Endothelial cell of umbilical vein (primary cell): ENCODE results near the gene SLC8A1. TPM values are rescaled to one million over a fixed set of nuclear protein-coding genes. Genes with fewer than 3 reads are reported as not detected.

Experiments used
- BruUV-seq: library from RNA; stranded (reverse); fragments of 400-500 nt; replicated peaks from 2 replicates; lab custom pipeline; 2021; lab: Mats Ljungman, UMichigan
- CTCF ChIA-PET: fragments of 300-600, 350-600 bp; sonication (Branson Sonifier 250); formaldehyde crosslinking; loops from one replicate; lab custom pipeline; 2021; ENCODE audit warnings: antibody characterized with exemption, inconsistent platforms; lab: Charles Lee
- POLR2A ChIA-PET: fragments of 300-600, 350-600 bp; sonication (Branson Sonifier 250); formaldehyde crosslinking; loops from one replicate; lab custom pipeline; 2021; ENCODE audit warnings: antibody characterized with exemption, inconsistent platforms; lab: Charles Lee
- DNase-seq: peaks from one replicate; pipeline ENCODE4 v3.0.0-alpha.2; 2011; ENCODE audit warnings: low read depth, low spot score
- FAIRE-seq: peaks from 2 replicates; lab custom pipeline; 2011; peaks lifted over from hg19 to GRCh38; lab: Jason Lieb, UNC
- H2AFZ ChIP-seq: 2 replicates; pipeline ENCODE4 v1.6.0; 2012; ENCODE audit warnings: low read depth, low read length, control low read depth, inconsistent platforms
- H3K27ac ChIP-seq: 2 replicates; pipeline ENCODE4 v1.5.1; 2011; ENCODE audit warnings: low read depth, mild to moderate bottlenecking, control low read depth, low read length, moderate library complexity; ENCODE audit not compliant: insufficient read depth
- H3K27me3 ChIP-seq, 2 experiments: 2 replicates each; pipeline versions ENCODE4 v1.6.0 to v1.6.1; 2011; ENCODE audit warnings: low read length in 2 of 2, mixed read lengths in 1 of 2; ENCODE audit not compliant: control insufficient read depth in 2 of 2, insufficient read depth in 2 of 2
- H3K36me3 ChIP-seq, 2 experiments: 2 replicates in 1 of 2; 3 replicates in 1 of 2; pipeline ENCODE4 v1.5.1; 2011; ENCODE audit warnings: low read length in 2 of 2, mild to moderate bottlenecking in 1 of 2, moderate library complexity in 1 of 2; ENCODE audit not compliant: control insufficient read depth in 2 of 2, insufficient read depth in 2 of 2; ENCODE audit errors: extremely low read depth in 1 of 2
- H3K4me1 ChIP-seq: 3 replicates; pipeline ENCODE4 v1.5.1; 2011; ENCODE audit warnings: mild to moderate bottlenecking, low read length; ENCODE audit not compliant: control insufficient read depth, insufficient read depth; ENCODE audit errors: extremely low read depth
- H3K4me2 ChIP-seq: 2 replicates; pipeline ENCODE4 v1.6.1; 2011; ENCODE audit warnings: low read length, control low read depth, mixed read lengths; ENCODE audit not compliant: insufficient read depth
- H3K4me3 ChIP-seq, 3 experiments: fragments of 200-600 bp in 1 of 3; sonication (generic), shearing (Covaris generic) in 1 of 3; replicated peaks in 1 of 3; 2 replicates each; pipeline ENCODE4 v1.5.1; 2011 to 2016; ENCODE audit warnings: control low read depth in 3 of 3, low read length in 3 of 3, mild to moderate bottlenecking in 2 of 3, inconsistent platforms in 1 of 3, low read depth in 1 of 3, moderate library complexity in 1 of 3; ENCODE audit not compliant: insufficient read depth in 1 of 3
- H3K79me2 ChIP-seq: 2 replicates; pipeline ENCODE4 v1.6.0; 2012; ENCODE audit warnings: low read length, inconsistent platforms; ENCODE audit not compliant: control insufficient read depth, insufficient read depth
- H3K9ac ChIP-seq: replicated peaks from 2 replicates; pipeline ENCODE3; 2011; ENCODE audit warnings: low read length, control low read depth; ENCODE audit not compliant: insufficient read depth; ENCODE audit errors: extremely low read depth
- H3K9me1 ChIP-seq: replicated peaks from 3 replicates; pipeline ENCODE4 v1.6.0; 2011; ENCODE audit warnings: mild to moderate bottlenecking, low read length; ENCODE audit not compliant: control insufficient read depth, insufficient read depth; ENCODE audit errors: extremely low read depth
- H3K9me3 ChIP-seq: replicated peaks from 2 replicates; pipeline ENCODE4 v1.5.1; 2012; ENCODE audit warnings: low read length, inconsistent platforms; ENCODE audit not compliant: control insufficient read depth, insufficient read depth
- H4K20me1 ChIP-seq: replicated peaks from 2 replicates; pipeline ENCODE3; 2011; ENCODE audit warnings: mild to moderate bottlenecking, low read length; ENCODE audit not compliant: control insufficient read depth, insufficient read depth; ENCODE audit errors: extremely low read depth
- EZH2 ChIP-seq: IDR thresholded peaks from 2 replicates; pipeline ENCODE4 v1.6.1; 2012; ENCODE audit warnings: borderline replicate concordance, low read depth, mild to moderate bottlenecking, moderate library complexity, low read length, inconsistent platforms; ENCODE audit not compliant: severe bottlenecking
- FOS ChIP-seq: IDR thresholded peaks from 2 replicates; pipeline ENCODE4 v1.6.1; 2011; ENCODE audit warnings: mild to moderate bottlenecking, low read length, moderate library complexity, borderline replicate concordance; ENCODE audit not compliant: insufficient read depth
- GATA2 ChIP-seq: IDR thresholded peaks from 2 replicates; pipeline ENCODE4 v1.7.0; 2011; ENCODE audit warnings: low read depth, mild to moderate bottlenecking, moderate library complexity, mixed read lengths, low read length; ENCODE audit not compliant: insufficient read length, insufficient read depth
- JUN ChIP-seq: IDR thresholded peaks from 2 replicates; pipeline ENCODE4 v1.6.1; 2011; ENCODE audit warnings: borderline replicate concordance, low read depth; ENCODE audit not compliant: insufficient read length, insufficient read depth
- MYC ChIP-seq: IDR thresholded peaks from one replicate; pipeline ENCODE4 v1.6.1; 2011; ENCODE audit warnings: mild to moderate bottlenecking, low read depth, low read length
- POLR2A ChIP-seq: IDR thresholded peaks from 2 replicates; pipeline ENCODE4 v1.6.1; 2012; ENCODE audit warnings: low read depth, mild to moderate bottlenecking, control low read depth, low read length
- POLR2AphosphoS5 ChIP-seq: IDR thresholded peaks from 2 replicates; pipeline ENCODE4 v1.6.1; 2012; ENCODE audit warnings: low read depth, mild to moderate bottlenecking, control low read depth, low read length, moderate library complexity; ENCODE audit not compliant: insufficient read depth
- dilution Hi-C: fragments of 300-500 bp; cut with MboI; formaldehyde crosslinking; loops from one replicate; pipeline ENCODE4 v1.15.0; 2019; ENCODE audit warnings: low sequenced_read_pairs; ENCODE audit not compliant: extremely low pct_ligation_motif_present
- intact Hi-C: fragments of 100-400 bp; cut with micrococcal nuclease; formaldehyde crosslinking; loops from one replicate; pipeline ENCODE4 v1.10.0; 2022
- polyA plus RNA-seq, 4 experiments: library from polyadenylated mRNA; depleted of rRNA in 3 of 4; stranded (reverse) in 3 of 4; unstranded in 1 of 4; fragments of >200 nt; gene quantifications; 2 replicates each; pipeline versions ENCODE4 v1.2.1 to v1.2.3, GENCODE V29; 2011 to 2012; ENCODE audit warnings: missing spikeins in 1 of 4
- total RNA-seq: library from RNA; stranded (reverse); gene quantifications from 2 replicates; pipeline ENCODE4 v1.2.3, GENCODE V29; 2021
- TF ChIP-seq, protein P1 (sequence below): IDR thresholded peaks from 2 replicates; pipeline ENCODE4 v1.6.1; 2011; ENCODE audit not compliant: insufficient read depth, insufficient read length
- TF ChIP-seq, protein P2 (sequence below), 2 donors: IDR thresholded peaks; 1 replicate in 1 of 2; 2 replicates in 1 of 2; pipeline ENCODE4 v1.5.1; 2011; ENCODE audit warnings: low read length in 2 of 2, mild to moderate bottlenecking in 2 of 2, moderate library complexity in 2 of 2, control low read depth in 1 of 2, inconsistent platforms in 1 of 2, low read depth in 1 of 2; ENCODE audit not compliant: insufficient read depth in 1 of 2; ENCODE audit errors: extremely low read depth in 1 of 2

SLC8A1 gene
- total and polyA plus RNA-seq, 2 donors (not counting 3 experiments of a cell fraction or from before 2014, with no cell fraction given), result 0.19 to 1.8 TPM

DNA sequence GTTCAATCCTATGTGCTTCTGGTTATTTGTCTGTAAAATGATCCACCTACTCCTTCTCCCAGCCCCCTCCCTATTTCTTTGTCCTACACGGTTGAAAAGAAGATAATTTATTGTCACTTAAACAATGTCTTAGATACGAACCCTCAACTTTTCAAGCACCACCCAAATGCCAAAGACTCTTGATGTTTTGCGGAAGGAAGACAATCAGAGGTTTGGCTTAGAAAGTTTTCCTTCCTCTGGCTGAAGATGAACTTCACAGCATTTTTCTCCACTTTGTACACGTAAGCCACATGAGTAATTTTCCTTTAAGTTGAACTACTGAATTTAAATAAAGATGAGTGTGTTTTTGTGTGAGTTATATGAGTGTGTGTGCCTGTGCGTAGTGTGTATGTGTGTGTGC is 25.5 kb upstream of the SLC8A1 start:
- H3K27me3 ChIP-seq, result no peaks in the 10 kb centered on the region
- no TSS peak for BruUV-seq
- intact Hi-C loops (no loop called here), dilution Hi-C loops (no loop called here)
- CTCF ChIA-PET, result interaction anchor here (1.2 to 2.9 kb wide), 3 partner anchors 11 to 137 kb away, joined by 3 to 13 read pairs (median 8); no protein-coding TSS in a partner anchor
- DNase-seq (peak; percentile 8), FAIRE-seq (no peak)
- no peak overlapping the region for H3K4me3 ChIP-seq
- H3K9ac ChIP-seq, result no peak overlapping the region
- POLR2A ChIA-PET, result no interaction called here
- H3K4me1 ChIP-seq, result no peaks in the 10 kb centered on the region
- H3K36me3 ChIP-seq, result no peaks in the 10 kb centered on the region
- H3K79me2 ChIP-seq, result no peaks in the 10 kb centered on the region
- TF ChIP-seq JUN (no peak), POLR2A (no peak), FOS (no peak), POLR2AphosphoS5 (no peak), EZH2 (no peak), GATA2 (no peak), MYC (no peak)
- TF ChIP-seq, protein P1, sequence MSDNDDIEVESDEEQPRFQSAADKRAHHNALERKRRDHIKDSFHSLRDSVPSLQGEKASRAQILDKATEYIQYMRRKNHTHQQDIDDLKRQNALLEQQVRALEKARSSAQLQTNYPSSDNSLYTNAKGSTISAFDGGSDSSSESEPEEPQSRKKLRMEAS, result no peak
- TF ChIP-seq, protein P2, sequence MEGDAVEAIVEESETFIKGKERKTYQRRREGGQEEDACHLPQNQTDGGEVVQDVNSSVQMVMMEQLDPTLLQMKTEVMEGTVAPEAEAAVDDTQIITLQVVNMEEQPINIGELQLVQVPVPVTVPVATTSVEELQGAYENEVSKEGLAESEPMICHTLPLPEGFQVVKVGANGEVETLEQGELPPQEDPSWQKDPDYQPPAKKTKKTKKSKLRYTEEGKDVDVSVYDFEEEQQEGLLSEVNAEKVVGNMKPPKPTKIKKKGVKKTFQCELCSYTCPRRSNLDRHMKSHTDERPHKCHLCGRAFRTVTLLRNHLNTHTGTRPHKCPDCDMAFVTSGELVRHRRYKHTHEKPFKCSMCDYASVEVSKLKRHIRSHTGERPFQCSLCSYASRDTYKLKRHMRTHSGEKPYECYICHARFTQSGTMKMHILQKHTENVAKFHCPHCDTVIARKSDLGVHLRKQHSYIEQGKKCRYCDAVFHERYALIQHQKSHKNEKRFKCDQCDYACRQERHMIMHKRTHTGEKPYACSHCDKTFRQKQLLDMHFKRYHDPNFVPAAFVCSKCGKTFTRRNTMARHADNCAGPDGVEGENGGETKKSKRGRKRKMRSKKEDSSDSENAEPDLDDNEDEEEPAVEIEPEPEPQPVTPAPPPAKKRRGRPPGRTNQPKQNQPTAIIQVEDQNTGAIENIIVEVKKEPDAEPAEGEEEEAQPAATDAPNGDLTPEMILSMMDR (IDR thresholded peaks at IDR 0.05; ENCODE audit: extremely low read depth in 1 of 2, insufficient read depth in 1 of 2, low read depth in 1 of 2, low read length in 2 of 2), result no peak
- H4K20me1 ChIP-seq, result no peaks in the 10 kb centered on the region
- H2AFZ ChIP-seq, result peak overlapping the region; percentile 10
- H3K27ac ChIP-seq, result no peak overlapping the region
- no peak overlapping the region for H3K4me2 ChIP-seq
- H3K9me3 ChIP-seq, result no peaks in the 10 kb centered on the region
- H3K9me1 ChIP-seq, result no peaks in the 10 kb centered on the region
